M059J (cell line): ENCODE results near the gene FGR. TPM values are rescaled to one million over a fixed set of nuclear protein-coding genes. Genes with fewer than 3 reads are reported as not detected.

Experiments used
- DNase-seq: peaks from one replicate; pipeline ENCODE4 v3.0.0-alpha.2; 2012; ENCODE audit warnings: low read depth
- total RNA-seq: library from RNA; depleted of rRNA; stranded (reverse); fragments of >200 nt; shearing (Covaris generic); gene quantifications from 2 replicates; pipeline ENCODE4 v1.2.3, GENCODE V29; 2014

FGR gene
- total RNA-seq, 1 experiment from 2014 or later = 0.17 TPM

DNA sequence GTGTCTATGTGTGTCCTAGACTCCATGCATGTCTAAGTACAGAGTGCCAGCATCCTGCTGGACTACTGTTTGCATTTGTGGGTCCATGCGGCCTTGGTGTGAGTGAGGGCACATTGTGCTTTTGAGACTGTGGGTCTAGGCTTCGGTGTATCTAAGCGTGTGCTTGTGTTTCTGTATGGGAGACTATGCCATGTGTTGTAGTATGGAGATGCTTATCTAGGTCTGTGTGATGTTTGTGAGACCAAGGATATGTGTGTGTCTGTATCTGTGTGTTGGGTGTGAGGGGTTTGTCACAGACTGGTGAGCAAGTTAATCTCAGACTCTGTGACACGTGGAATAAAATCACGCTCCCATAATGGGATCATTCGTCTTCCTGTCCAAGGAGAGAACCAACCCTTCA, 45.5 kb downstream of the FGR start:
- no peak for DNase-seq

- no peak for DNase-seq
These were observed 46.4 kb downstream of the FGR start for GRCh38 chr1:27588256-27589232.

DNA sequence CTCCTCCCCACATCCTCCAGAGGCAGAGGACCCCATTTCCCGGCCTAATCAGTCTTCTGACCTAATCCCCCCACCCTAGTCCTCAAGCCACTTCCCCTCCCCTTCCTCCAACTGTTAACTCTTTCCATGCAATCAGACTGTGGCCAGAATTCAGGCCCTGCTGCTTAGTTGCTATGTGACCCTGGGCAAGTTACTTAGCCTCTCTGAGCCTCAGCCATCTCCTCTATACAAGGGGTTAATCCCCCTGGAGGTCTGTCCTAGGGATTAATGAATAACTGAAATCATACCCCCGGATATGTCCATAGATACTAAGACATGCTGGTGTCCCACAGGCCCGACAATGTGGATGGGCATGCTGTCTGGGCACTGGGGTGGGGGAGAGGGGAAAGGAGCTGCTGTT, 49.3 kb downstream of the FGR start:
- DNase-seq = no peak

GRCh38 chr1:27584453-27584852, 50.5 kb downstream of the FGR start:
- DNase-seq = no peak

DNA sequence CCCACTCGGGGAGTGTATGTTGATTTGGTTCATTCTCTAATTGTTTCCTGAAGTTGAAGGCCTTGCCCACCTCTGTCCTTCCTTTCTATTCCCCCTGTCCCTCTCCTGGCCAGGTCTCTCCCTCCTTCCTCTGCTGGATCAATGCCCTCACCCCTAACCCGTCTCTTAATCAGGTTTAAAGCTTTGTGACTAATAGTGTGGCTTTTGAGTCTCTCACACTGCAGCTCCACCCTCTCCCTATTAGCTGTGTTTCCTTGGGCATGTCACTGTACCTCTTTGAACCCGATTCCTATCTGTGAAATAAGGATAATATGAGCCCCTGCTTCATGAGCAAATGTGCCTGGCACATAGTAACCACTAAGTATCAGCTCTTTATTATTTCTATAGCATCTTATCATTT, 51.5 kb downstream of the FGR start:
- DNase-seq = no peak

- no peak for DNase-seq
These were observed 53.2 kb downstream of the FGR start for GRCh38 chr1:27581823-27582243.

GRCh38 chr1:27577504-27578188, 57.3 kb downstream of the FGR start:
- no peak for DNase-seq

GRCh38 chr1:27576806-27577227, 58.2 kb downstream of the FGR start:
- no peak for DNase-seq

DNA sequence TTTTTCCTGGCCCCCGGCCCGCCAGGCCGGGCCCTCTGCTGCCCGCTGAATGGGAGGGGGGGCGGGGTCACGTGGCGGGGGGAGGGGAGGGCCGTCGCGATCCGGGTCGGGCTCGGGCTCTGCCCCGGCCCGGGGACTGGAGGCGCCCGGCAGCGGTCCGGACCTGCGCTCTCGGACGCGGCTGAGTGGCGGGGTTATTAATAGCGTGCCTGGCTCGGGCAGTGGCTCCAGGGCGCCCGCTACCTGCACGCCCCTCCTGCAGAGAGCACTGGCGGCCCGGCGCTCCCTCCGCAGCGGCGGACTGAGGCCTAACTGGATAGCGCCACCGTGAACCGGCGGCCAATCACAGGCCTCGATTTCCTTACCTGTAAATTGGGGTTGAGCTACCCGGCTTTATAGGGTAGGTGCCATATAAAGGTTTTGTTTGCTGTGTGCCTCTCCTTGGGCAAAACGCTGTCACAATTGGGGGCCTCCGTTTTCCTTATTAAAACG, 59.1 kb downstream of the FGR start:
- no peak for DNase-seq

DNA sequence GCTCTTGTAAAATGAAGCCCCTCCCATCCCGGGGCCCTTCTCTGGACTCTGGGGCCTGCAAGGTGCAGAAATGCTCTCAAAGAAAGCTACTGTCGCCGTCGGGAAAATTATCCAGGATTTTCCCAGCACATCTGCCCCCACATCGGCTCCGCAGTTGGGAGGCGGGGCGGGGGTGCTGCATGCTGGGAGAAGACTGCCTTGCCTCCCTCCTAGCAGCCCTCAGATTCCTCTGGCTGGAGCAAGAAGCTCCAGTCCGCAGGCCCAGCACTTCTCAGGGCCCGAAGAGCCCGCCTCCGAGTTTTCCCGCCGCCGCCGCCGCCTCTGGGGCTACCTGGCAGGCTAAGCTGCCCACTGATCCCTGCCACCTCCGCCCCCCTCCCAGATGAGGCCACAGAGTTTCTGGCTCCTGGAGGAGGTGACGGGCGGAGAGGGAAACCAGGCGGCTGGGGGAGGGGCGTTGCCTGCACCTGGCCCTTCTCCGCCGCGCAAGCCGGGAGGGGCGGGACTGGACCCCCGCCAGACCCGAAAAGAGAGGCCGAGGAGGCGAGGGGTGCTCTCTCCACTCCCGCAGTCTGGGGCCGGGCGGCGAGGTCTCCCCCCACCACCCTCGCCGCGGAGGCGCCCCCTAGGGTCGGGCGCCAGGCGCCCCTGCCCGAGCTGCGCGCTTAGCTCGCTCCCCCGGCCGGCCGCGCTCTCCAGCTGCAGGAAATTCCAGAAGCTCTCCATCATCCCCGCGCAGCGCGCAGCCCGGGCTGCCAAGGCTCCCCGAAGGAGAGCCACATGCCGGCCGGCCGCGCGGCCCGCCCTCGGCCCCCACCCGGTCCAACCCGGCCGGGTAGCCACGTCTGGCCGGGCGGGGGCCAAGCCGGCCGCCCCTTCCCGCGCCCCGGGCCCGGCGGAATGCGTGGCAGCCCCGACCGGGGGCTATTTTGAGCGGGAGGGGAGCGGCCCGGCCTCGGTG, 59.8 kb downstream of the FGR start:
- no peak for DNase-seq

GRCh38 chr1:27574001-27574781, 60.8 kb downstream of the FGR start:
- no peak for DNase-seq

DNA sequence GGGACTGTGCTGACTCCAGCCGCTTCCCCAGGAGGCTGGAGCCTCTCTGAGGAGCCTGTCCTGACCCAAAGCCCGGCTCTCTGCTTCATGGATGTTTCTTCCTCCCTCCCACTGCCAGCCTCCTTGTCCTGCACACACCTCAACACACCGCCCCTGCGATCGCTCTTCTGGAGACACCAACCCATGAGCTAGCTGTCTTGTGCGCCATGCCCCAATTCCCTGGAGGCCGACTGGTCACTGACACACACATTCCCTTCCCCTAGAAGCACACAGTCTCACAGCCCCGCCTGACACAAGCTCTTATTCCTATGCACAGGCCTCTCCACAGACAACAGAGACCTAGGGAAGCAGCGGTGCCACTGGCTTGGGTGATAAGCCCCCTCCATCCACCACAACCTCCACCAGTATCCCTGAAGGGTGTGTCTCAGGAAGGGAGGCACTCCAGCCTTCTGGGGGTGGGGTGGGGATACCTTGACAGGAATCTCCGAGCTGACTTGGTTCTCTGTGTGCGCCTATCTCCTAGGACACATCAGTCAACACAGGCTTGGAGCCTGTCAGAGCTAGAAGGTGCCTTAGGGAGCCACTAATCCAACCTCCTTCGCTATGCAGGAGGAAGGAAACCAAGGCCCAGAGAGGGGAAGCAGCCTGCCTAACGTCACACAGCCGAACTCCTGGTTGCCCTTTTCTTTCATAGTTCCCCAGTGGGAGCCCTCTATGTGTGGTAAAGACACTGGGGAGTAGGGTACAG, 62.1 kb downstream of the FGR start:
- DNase-seq = no peak

DNA sequence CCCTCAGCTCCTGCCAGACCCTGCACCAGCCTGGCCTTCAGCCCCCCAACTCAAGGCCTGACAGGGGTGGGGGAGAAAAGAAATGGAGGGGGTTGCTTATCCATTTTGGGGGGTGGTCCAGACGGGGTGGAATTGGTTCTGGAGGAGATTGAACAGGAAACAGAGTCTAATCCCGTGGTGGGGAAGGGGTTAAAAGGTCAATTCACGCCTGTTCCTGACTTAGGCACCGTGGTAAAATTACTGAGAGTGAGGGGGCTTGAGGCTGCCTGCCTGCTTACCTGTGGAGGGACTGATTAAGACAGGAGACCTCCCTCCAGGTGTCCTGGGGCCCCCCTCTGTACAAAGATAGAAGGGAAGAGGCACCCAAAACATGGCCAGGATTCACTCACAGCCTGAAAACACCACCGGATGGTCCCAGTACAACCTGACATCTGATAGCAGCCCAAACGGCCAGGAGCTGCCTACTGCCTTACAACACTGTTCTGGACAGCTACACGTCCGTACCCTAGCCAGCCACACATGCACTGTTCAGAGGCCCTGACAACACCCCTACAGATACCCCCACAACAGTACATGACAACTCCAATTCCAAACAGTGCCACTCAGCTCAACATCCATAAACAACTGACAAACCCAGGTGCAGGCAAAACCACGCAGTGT, 62.8 kb downstream of the FGR start:
- no peak for DNase-seq

GRCh38 chr1:27571439-27572018, 63.5 kb downstream of the FGR start:
- no peak for DNase-seq

DNA sequence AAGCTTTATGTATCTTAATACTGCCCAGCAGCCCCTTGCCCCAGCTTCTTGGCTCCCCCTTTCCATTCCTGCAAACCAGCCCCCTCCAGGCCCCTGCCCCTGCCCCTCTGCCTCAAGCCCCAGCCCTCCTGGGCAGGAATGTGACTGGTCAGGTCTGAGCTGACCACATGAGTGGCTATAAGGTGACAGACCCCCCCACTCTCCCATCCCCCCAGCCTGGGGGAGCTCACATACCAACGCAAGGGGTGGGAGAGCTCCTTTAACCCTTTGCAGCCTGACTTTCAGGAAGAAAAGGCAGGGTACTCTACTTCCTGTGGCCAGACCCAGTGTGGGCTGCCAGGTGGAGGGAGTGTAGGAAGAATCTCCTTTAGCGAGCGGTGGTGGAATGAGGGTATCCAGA, 64.2 kb downstream of the FGR start:
- DNase-seq = no peak

DNA sequence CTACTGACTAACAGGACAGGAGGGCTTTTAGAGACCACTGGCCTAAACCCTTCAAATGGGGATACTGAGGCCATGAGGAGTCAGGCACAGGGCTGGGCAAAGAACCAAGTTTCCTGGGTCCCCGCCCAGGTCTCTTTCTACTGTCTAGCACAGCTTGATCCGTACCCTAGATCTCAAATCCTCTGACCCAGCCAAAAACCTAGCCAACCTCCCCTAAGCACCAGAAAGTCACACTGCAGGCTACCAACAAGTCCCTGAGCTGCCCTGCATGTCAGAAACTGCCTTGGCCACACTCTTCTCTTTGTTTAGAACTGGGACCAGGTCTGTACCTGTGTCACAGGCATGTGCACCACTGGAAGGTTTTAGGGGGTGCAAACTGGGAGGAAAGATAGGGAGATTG, 64.6 kb downstream of the FGR start:
- no peak for DNase-seq

GRCh38 chr1:27569506-27570291, 65.3 kb downstream of the FGR start:
- no peak for DNase-seq

- no peak for DNase-seq
These were observed 65.9 kb downstream of the FGR start for GRCh38 chr1:27569088-27569460.
